WTC11 (cell line): ENCODE data around the gene GRAMD1B. TPM values are rescaled to one million over a fixed set of nuclear protein-coding genes. Genes with fewer than 3 reads are reported as not detected.

Experiments used
- ATAC-seq: fragments of 200-7000 bp; cut with Tn5 transposase; 2 replicates; pipeline ENCODE4 v1.10.0; 2021; ENCODE audit warnings: mild to moderate bottlenecking, moderate library complexity
- CTCF ChIA-PET: fragments of 300-600 bp; sonication (Branson Sonifier 250); formaldehyde crosslinking; loops from one replicate; lab custom pipeline; 2021; ENCODE audit warnings: antibody characterized with exemption; lab: Charles Lee
- POLR2A ChIA-PET: fragments of 350-600 bp; sonication (Branson Sonifier 250); formaldehyde crosslinking; loops from one replicate; lab custom pipeline; 2021; ENCODE audit warnings: antibody characterized with exemption; lab: Charles Lee
- DNase-seq: peaks from one replicate; pipeline ENCODE4 v3.0.0; 2021; ENCODE audit warnings: low spot score
- H3K27ac Mint-ChIP-seq: 2 replicates; pipeline ENCODE4 v1.8.0; 2021; ENCODE audit warnings: mixed read lengths
- H3K27me3 Mint-ChIP-seq: 2 replicates; pipeline ENCODE4 v1.8.0; 2021; ENCODE audit warnings: low read depth, mild to moderate bottlenecking, moderate library complexity, mixed read lengths
- H3K36me3 Mint-ChIP-seq: 2 replicates; pipeline ENCODE4 v1.8.0; 2021; ENCODE audit warnings: mixed read lengths
- H3K4me1 Mint-ChIP-seq: 2 replicates; pipeline ENCODE4 v1.8.0; 2022; ENCODE audit warnings: mixed read lengths
- H3K4me3 Mint-ChIP-seq: 2 replicates; pipeline ENCODE4 v1.8.0; 2021; ENCODE audit warnings: mild to moderate bottlenecking, moderate library complexity, mixed read lengths
- H3K9me3 Mint-ChIP-seq: 2 replicates; pipeline ENCODE4 v1.8.0; 2021; ENCODE audit warnings: mixed read lengths
- ATF1 ChIP-seq: sonication (generic); formaldehyde crosslinking; IDR thresholded peaks from 2 replicates; pipeline ENCODE4 v1.8.1; 2023; ENCODE audit warnings: mild to moderate bottlenecking, moderate library complexity, missing genetic modification reagents
- CREB1 ChIP-seq: sonication (generic); formaldehyde crosslinking; IDR thresholded peaks from 2 replicates; pipeline ENCODE4 v1.8.0; 2023; ENCODE audit warnings: mild to moderate bottlenecking, missing genetic modification reagents
- ELF4 ChIP-seq: sonication (generic); formaldehyde crosslinking; IDR thresholded peaks from 2 replicates; pipeline ENCODE4 v1.8.1; 2022; ENCODE audit warnings: low read depth, mild to moderate bottlenecking, moderate library complexity, missing genetic modification reagents
- GRHL2 ChIP-seq: fragments of 250-450 bp; sonication (Bioruptor Pico); IDR thresholded peaks from 2 replicates; pipeline ENCODE4 v1.8.0; 2022; ENCODE audit warnings: mild to moderate bottlenecking, moderate library complexity; ENCODE audit not compliant: insufficient replicate concordance, severe bottlenecking
- MLX ChIP-seq: sonication (generic); formaldehyde crosslinking; IDR thresholded peaks from 2 replicates; pipeline ENCODE4 v1.8.1; 2023; ENCODE audit warnings: mild to moderate bottlenecking, missing genetic modification reagents, moderate library complexity
- NFE2L1 ChIP-seq: sonication (generic); formaldehyde crosslinking; IDR thresholded peaks from 2 replicates; pipeline ENCODE4 v1.8.1; 2023; ENCODE audit warnings: missing genetic modification reagents
- NR3C1 ChIP-seq: sonication (generic); formaldehyde crosslinking; conservative IDR thresholded peaks from 2 replicates; pipeline ENCODE4 v1.8.1; 2023; ENCODE audit warnings: low read depth, mild to moderate bottlenecking, missing genetic modification reagents
- PRDM15 ChIP-seq: sonication (generic); formaldehyde crosslinking; IDR thresholded peaks from 2 replicates; pipeline ENCODE4 v1.8.0; 2022; ENCODE audit warnings: missing genetic modification reagents
- SMAD3 ChIP-seq: sonication (generic); formaldehyde crosslinking; IDR thresholded peaks from 2 replicates; pipeline ENCODE4 v1.8.0; 2022; ENCODE audit warnings: missing genetic modification reagents, mild to moderate bottlenecking, borderline replicate concordance
- SOX15 ChIP-seq: fragments of 250-450 bp; sonication (Bioruptor Pico); IDR thresholded peaks from 2 replicates; pipeline ENCODE4 v1.9.0; 2021; ENCODE audit warnings: mild to moderate bottlenecking
- TCF7 ChIP-seq: sonication (generic); formaldehyde crosslinking; IDR thresholded peaks from 2 replicates; pipeline ENCODE4 v1.8.0; 2022; ENCODE audit warnings: mild to moderate bottlenecking, low read depth, missing genetic modification reagents, moderate library complexity
- ZBTB21 ChIP-seq: sonication (generic); formaldehyde crosslinking; IDR thresholded peaks from 2 replicates; pipeline ENCODE4 v1.8.1; 2023; ENCODE audit warnings: mild to moderate bottlenecking, missing genetic modification reagents, borderline replicate concordance
- ZBTB43 ChIP-seq: sonication (generic); formaldehyde crosslinking; IDR thresholded peaks from 2 replicates; pipeline ENCODE4 v1.8.1; 2023; ENCODE audit warnings: mild to moderate bottlenecking, missing genetic modification reagents
- ZMAT4 ChIP-seq: fragments of 250-450 bp; sonication (Bioruptor Pico); IDR thresholded peaks from 2 replicates; pipeline ENCODE4 v1.9.0; 2021; ENCODE audit warnings: mild to moderate bottlenecking
- ZNF138 ChIP-seq: sonication (generic); formaldehyde crosslinking; conservative IDR thresholded peaks from 2 replicates; pipeline ENCODE4 v1.8.1; 2022; ENCODE audit warnings: mild to moderate bottlenecking, moderate library complexity, missing genetic modification reagents
- ZNF396 ChIP-seq: fragments of 250-450 bp; sonication (Bioruptor Pico); IDR thresholded peaks from 2 replicates; pipeline ENCODE4 v1.8.0; 2021; ENCODE audit warnings: mild to moderate bottlenecking, moderate library complexity, borderline replicate concordance
- ZNF416 ChIP-seq: fragments of 250-450 bp; sonication (Bioruptor Pico); IDR thresholded peaks from 2 replicates; pipeline ENCODE4 v1.9.0; 2021; ENCODE audit warnings: mild to moderate bottlenecking, inconsistent platforms
- ZNF423 ChIP-seq: fragments of 250-450 bp; sonication (Bioruptor Pico); IDR thresholded peaks from 2 replicates; pipeline ENCODE4 v2.1.2; 2022; ENCODE audit warnings: mild to moderate bottlenecking, moderate library complexity
- total RNA-seq: library from RNA; stranded (reverse); gene quantifications from 3 replicates; pipeline ENCODE4 v1.2.3, GENCODE V29; 2021
- TF ChIP-seq, protein P1 (sequence below): sonication (generic); formaldehyde crosslinking; IDR thresholded peaks from 2 replicates; pipeline ENCODE4 v1.8.1; 2023; ENCODE audit warnings: mild to moderate bottlenecking, missing genetic modification reagents
- TF ChIP-seq, protein P2 (sequence below): fragments of 200-600 bp; IDR thresholded peaks from 2 replicates; pipeline ENCODE4 v1.8.0; 2022; ENCODE audit warnings: antibody characterized with exemption
- TF ChIP-seq, protein P3 (sequence below): fragments of 250-450 bp; sonication (Bioruptor Pico); IDR thresholded peaks from 2 replicates; pipeline ENCODE4 v1.8.0; 2021; ENCODE audit warnings: mild to moderate bottlenecking

The GRAMD1B gene
- total RNA-seq, 1 experiment from 2014 or later, result 31.5 TPM

GRCh38 chr11:123582992-123583504 lies 153.0 kb downstream of the GRAMD1B start:
- H3K9me3 Mint-ChIP-seq, result peaks cover 5% of the 10 kb centered on the region
- H3K27me3 Mint-ChIP-seq, result no peaks in the 10 kb centered on the region; the same call in 1 of the 2 replicates
- H3K27ac Mint-ChIP-seq, result no peak overlapping the region
- H3K4me1 Mint-ChIP-seq, result peaks cover 46% of the 10 kb centered on the region
- DNase-seq, result no peak
- POLR2A ChIA-PET, result no interaction called here
- H3K36me3 Mint-ChIP-seq, result peaks cover 4% of the 10 kb centered on the region; the same call in 1 of the 2 replicates
- TF ChIP-seq ZMAT4 (no peak), ZNF396 (CRISPR knock-in tag) (no peak)
- no peak for ATAC-seq
- CTCF ChIA-PET, result no interaction called here
- no peak overlapping the region for H3K4me3 Mint-ChIP-seq

- peaks cover 4% of the 10 kb centered on the region; the same call in 1 of the 2 replicates for H3K36me3 Mint-ChIP-seq
- peaks cover 42% of the 10 kb centered on the region for H3K4me1 Mint-ChIP-seq
- H3K27ac Mint-ChIP-seq, result no peak overlapping the region
- ChIA-PET CTCF (interaction anchor here (1.1 kb wide), 1 partner anchor 177 kb away, joined by 3 read pairs; no protein-coding TSS in a partner anchor), POLR2A (no interaction called here)
- TF ChIP-seq ZBTB43 (CRISPR knock-in tag) (no peak), ZNF416 (CRISPR knock-in tag) (no peak), NR3C1 (CRISPR knock-in tag) (no peak), ELF4 (no peak), NFE2L1 (CRISPR knock-in tag) (no peak), SOX15 (CRISPR knock-in tag) (no peak)
- no peak overlapping the region for H3K4me3 Mint-ChIP-seq
- ATAC-seq (no peak), DNase-seq (no peak)
- H3K27me3 Mint-ChIP-seq, result no peaks in the 10 kb centered on the region; the same call in 1 of the 2 replicates
- peaks cover 5% of the 10 kb centered on the region for H3K9me3 Mint-ChIP-seq
Observed at GRCh38 chr11:123584186-123584585, 154.1 kb downstream of the GRAMD1B start.

DNA sequence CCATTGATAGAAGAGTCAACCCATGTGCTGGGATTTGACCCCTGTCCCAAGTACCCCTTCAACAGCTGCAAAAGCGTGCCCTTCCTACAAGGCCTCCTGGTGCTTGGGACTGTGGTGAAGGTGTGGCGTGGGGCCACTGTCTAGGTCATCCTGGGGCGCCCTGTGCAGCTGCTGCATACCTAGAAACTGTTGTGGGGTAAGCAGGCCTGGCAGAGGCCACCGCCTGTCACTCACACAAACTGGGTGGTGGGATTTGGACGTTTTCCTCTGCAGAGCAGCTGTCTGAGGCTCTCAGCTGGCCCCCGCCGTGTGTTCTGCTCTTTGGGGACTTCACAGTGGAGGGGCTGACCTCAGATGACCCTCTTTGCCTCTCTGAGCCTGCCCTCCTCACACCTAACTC lies 154.7 kb downstream of the GRAMD1B start:
- H3K27ac Mint-ChIP-seq, result no peak overlapping the region
- POLR2A ChIA-PET, result no interaction called here
- peaks cover 42% of the 10 kb centered on the region for H3K4me1 Mint-ChIP-seq
- peaks cover 4% of the 10 kb centered on the region; the same call in 1 of the 2 replicates for H3K36me3 Mint-ChIP-seq
- H3K4me3 Mint-ChIP-seq, result no peak overlapping the region
- CTCF ChIA-PET, result interaction anchor here (2.2 kb wide), 1 partner anchor 8 kb away, joined by 16 read pairs; no protein-coding TSS in a partner anchor
- no peaks in the 10 kb centered on the region; the same call in 1 of the 2 replicates for H3K27me3 Mint-ChIP-seq
- ATAC-seq (no peak), DNase-seq (no peak)
- H3K9me3 Mint-ChIP-seq, result peaks cover 5% of the 10 kb centered on the region
- TF ChIP-seq ZNF138 (CRISPR knock-in tag) (no peak), ELF4 (no peak), ATF1 (CRISPR knock-in tag) (no peak), GRHL2 (CRISPR knock-in tag) (no peak), SMAD3 (CRISPR knock-in tag) (no peak), ZNF423 (CRISPR knock-in tag) (no peak), CREB1 (no peak), PRDM15 (CRISPR knock-in tag) (no peak), ZBTB21 (CRISPR knock-in tag) (no peak), MLX (CRISPR knock-in tag) (no peak), TCF7 (CRISPR knock-in tag) (no peak)
- TF ChIP-seq, protein P1, sequence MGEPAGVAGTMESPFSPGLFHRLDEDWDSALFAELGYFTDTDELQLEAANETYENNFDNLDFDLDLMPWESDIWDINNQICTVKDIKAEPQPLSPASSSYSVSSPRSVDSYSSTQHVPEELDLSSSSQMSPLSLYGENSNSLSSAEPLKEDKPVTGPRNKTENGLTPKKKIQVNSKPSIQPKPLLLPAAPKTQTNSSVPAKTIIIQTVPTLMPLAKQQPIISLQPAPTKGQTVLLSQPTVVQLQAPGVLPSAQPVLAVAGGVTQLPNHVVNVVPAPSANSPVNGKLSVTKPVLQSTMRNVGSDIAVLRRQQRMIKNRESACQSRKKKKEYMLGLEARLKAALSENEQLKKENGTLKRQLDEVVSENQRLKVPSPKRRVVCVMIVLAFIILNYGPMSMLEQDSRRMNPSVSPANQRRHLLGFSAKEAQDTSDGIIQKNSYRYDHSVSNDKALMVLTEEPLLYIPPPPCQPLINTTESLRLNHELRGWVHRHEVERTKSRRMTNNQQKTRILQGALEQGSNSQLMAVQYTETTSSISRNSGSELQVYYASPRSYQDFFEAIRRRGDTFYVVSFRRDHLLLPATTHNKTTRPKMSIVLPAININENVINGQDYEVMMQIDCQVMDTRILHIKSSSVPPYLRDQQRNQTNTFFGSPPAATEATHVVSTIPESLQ (CRISPR knock-in tag), result no peak
- TF ChIP-seq, protein P2, sequence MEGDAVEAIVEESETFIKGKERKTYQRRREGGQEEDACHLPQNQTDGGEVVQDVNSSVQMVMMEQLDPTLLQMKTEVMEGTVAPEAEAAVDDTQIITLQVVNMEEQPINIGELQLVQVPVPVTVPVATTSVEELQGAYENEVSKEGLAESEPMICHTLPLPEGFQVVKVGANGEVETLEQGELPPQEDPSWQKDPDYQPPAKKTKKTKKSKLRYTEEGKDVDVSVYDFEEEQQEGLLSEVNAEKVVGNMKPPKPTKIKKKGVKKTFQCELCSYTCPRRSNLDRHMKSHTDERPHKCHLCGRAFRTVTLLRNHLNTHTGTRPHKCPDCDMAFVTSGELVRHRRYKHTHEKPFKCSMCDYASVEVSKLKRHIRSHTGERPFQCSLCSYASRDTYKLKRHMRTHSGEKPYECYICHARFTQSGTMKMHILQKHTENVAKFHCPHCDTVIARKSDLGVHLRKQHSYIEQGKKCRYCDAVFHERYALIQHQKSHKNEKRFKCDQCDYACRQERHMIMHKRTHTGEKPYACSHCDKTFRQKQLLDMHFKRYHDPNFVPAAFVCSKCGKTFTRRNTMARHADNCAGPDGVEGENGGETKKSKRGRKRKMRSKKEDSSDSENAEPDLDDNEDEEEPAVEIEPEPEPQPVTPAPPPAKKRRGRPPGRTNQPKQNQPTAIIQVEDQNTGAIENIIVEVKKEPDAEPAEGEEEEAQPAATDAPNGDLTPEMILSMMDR, result no peak
- TF ChIP-seq, protein P3, sequence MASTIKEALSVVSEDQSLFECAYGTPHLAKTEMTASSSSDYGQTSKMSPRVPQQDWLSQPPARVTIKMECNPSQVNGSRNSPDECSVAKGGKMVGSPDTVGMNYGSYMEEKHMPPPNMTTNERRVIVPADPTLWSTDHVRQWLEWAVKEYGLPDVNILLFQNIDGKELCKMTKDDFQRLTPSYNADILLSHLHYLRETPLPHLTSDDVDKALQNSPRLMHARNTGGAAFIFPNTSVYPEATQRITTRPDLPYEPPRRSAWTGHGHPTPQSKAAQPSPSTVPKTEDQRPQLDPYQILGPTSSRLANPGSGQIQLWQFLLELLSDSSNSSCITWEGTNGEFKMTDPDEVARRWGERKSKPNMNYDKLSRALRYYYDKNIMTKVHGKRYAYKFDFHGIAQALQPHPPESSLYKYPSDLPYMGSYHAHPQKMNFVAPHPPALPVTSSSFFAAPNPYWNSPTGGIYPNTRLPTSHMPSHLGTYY (CRISPR knock-in tag), result no peak
